ENCODE results near the gene KRTAP25-1.

Gene KRTAP25-1

DNA sequence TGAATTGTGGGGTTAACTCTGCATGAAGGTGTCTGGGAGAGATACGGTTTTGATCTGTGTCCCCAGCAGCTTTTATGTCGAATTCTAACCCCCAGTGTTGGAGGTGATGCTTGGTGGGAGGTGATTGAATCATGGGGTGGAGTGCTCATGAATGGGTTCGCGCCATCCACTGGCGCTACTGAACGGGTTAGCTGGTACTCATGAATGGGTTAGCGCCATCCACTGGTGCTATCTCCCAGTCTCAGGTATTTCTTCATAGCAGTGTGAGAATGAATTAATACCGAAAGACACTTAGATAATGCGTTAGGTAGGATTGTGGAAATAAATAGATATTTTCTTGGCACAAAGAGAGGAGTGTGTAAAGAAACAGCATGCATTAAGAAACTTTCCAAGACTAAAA, 40.5 kb downstream of the KRTAP25-1 start:
- DNase-seq (ENCODE audit: low read depth): no peak

DNA sequence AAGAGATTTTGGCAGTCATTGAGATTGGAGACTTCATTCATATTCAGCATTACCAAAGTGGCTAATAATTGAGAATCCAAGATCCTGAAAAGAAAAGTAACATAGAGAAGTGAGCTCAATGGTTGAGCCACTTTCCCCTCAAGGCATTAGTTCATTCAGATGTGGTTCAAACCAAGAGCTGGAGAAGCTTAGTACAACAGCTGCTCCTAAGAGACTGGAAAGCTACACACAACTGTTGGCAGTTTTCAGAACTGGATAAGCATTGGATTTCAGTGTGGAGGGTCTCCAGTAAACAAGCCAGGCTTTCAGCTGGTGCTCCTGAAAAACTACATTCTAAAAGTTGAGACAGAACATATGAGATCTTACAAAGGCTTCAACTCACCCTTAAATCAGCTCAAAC, 44.3 kb downstream of the KRTAP25-1 start:
- DNase-seq (ENCODE audit: low read depth): no peak

DNA sequence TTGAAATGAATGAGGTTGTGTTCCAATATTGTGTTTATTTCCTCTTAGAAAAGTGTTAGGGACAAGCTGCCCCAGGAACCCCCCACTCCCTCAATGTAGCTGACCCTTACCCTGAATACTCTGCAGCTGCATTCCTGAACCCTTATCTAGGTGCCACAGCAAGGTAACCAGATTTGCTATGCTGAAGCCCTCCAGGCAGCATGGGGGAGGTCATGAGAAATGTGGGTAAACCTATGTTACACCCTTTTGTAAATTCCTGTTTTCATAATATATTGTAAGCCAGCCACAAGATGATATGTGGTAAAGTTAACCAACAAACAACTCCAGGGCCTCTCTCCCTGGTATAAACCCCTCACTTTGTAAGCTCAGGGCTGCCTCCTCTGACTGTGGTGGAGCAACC, 45.6 kb downstream of the KRTAP25-1 start:
- DNase-seq (ENCODE audit: low read depth): no peak

DNA sequence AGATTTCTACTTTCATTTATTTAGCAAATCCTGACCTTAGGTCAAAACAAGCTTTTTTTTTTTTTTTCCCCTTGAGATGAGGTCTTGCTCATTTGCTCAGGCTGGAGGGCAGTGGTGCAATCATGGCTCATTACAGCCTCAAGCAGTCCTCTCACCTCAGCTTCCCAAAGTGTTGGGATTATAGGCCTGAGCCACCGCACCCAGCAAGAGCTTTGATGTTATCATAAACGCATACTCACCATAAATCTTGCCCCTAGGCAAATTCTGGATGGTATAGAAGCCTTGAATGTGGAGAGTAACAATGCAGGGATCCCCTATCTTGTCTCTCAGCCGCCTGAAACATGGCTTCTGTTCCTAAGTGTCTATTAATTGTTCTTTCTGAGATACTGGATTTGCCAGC, 48.7 kb downstream of the KRTAP25-1 start:
- DNase-seq (ENCODE audit: low read depth): no peak

Data from activated gamma-delta T cell treated with anti-CD3 and anti-CD28 coated beads, Interleukin-2, amount 50 U/mL, for 16 hours (primary cell).